Esophagus muscularis mucosa (tissue), 4 donors: ENCODE measurements around the gene SRD5A2.

Source experiments
- CTCF ChIP-seq, 3 experiments: fragments of 200-600 bp in 2 of 3; fragments of 450-650 bp in 1 of 3; sonication (generic) in 2 of 3; IDR thresholded peaks; one replicate each; pipeline ENCODE4 v1.5.1; 2017 to 2019; ENCODE audit warnings: antibody characterized with exemption in 3 of 3, mild to moderate bottlenecking in 2 of 3, moderate library complexity in 1 of 3
- EP300 ChIP-seq: sonication (generic); formaldehyde crosslinking; IDR thresholded peaks from one replicate; pipeline ENCODE4 v1.6.1; 2017; ENCODE audit warnings: antibody characterized with exemption
- POLR2A ChIP-seq: fragments of 450-650 bp; IDR thresholded peaks from one replicate; pipeline ENCODE4 v1.6.1; 2017; ENCODE audit warnings: antibody characterized with exemption, moderate library complexity, mild to moderate bottlenecking, low read depth
- POLR2AphosphoS5 ChIP-seq, 2 donors: sonication (generic); formaldehyde crosslinking; IDR thresholded peaks; one replicate each; pipeline ENCODE4 v1.6.1; 2017; ENCODE audit warnings: antibody characterized with exemption in 2 of 2

- TF ChIP-seq CTCF (IDR thresholded peaks at IDR 0.05) (no peak), EP300 (no peak), POLR2AphosphoS5 (IDR thresholded peaks at IDR 0.05) (no peak), POLR2A (no peak)
Measured at GRCh38 chr2:31568585-31569201, 12.0 kb downstream of the SRD5A2 start.
